MM.1S (cell line): ENCODE measurements around the gene ASIC2.
"Not testable (repeated sequence)": the region's sequence is repeated elsewhere in the genome, so short reads cannot be mapped to it uniquely, and the experiment has no call there.

ENCODE experiments used
- DNase-seq: peaks from one replicate; pipeline ENCODE4 v3.0.0-alpha.2; 2015
- H2AFZ ChIP-seq: fragments of 300-600 bp; sonication (generic); 2 replicates; pipeline ENCODE4 v1.6.0; 2016; ENCODE audit warnings: antibody characterized with exemption, low read length
- H3F3A ChIP-seq: fragments of 300-600 bp; sonication (generic); 2 replicates; pipeline ENCODE4 v1.6.1; 2016; ENCODE audit warnings: mild to moderate bottlenecking, antibody characterized with exemption, low read length, moderate library complexity, mixed read lengths; ENCODE audit not compliant: insufficient read depth
- H3K27ac ChIP-seq: fragments of 300-600 bp; sonication (generic); 2 replicates; pipeline ENCODE4 v1.5.1; 2016; ENCODE audit warnings: mild to moderate bottlenecking, low read length
- H3K27me3 ChIP-seq: fragments of 300-600 bp; sonication (generic); replicated peaks from 2 replicates; pipeline ENCODE4 v1.6.0; 2016; ENCODE audit warnings: low read length; ENCODE audit not compliant: insufficient read depth
- H3K36me3 ChIP-seq: fragments of 300-600 bp; sonication (generic); replicated peaks from 2 replicates; pipeline ENCODE4 v1.6.1; 2016; ENCODE audit warnings: mild to moderate bottlenecking, low read length, mixed read lengths; ENCODE audit not compliant: insufficient read depth
- H3K4me1 ChIP-seq: fragments of 300-600 bp; sonication (generic); 2 replicates; pipeline ENCODE4 v1.6.1; 2016; ENCODE audit warnings: low read length, mixed read lengths
- H3K4me2 ChIP-seq: fragments of 300-600 bp; sonication (generic); 2 replicates; pipeline ENCODE4 v1.6.0; 2016; ENCODE audit warnings: low read depth, low read length
- H3K4me3 ChIP-seq: fragments of 300-600 bp; sonication (generic); 2 replicates; pipeline ENCODE4 v1.5.1; 2016; ENCODE audit warnings: low read length, mixed read lengths
- H3K79me2 ChIP-seq: fragments of 300-600 bp; sonication (generic); 2 replicates; pipeline ENCODE4 v1.6.1; 2016; ENCODE audit warnings: mixed run types, low read length, mixed read lengths
- H3K9ac ChIP-seq: fragments of 300-600 bp; sonication (generic); 2 replicates; pipeline ENCODE4 v1.6.1; 2016; ENCODE audit warnings: low read length, mixed read lengths
- H3K9me2 ChIP-seq: fragments of 300-600 bp; sonication (generic); replicated peaks from 2 replicates; pipeline ENCODE4 v1.6.1; 2016; ENCODE audit warnings: mild to moderate bottlenecking, low read length, mixed read lengths; ENCODE audit not compliant: insufficient read depth
- H3K9me3 ChIP-seq: fragments of 300-600 bp; sonication (generic); replicated peaks from 2 replicates; pipeline ENCODE4 v1.6.1; 2016; ENCODE audit warnings: mild to moderate bottlenecking, low read length, mixed read lengths; ENCODE audit not compliant: insufficient read depth
- H4K20me1 ChIP-seq: fragments of 300-600 bp; sonication (generic); 2 replicates; pipeline ENCODE4 v1.6.1; 2016; ENCODE audit warnings: mild to moderate bottlenecking, low read length, moderate library complexity, mixed read lengths; ENCODE audit not compliant: insufficient read depth
- EZH2 ChIP-seq: fragments of 300-600 bp; sonication (generic); optimal IDR thresholded peaks from 2 replicates; pipeline ENCODE3; 2017; ENCODE audit warnings: low read depth, mild to moderate bottlenecking, antibody characterized with exemption, low read length, mixed read lengths
- EZH2phosphoT487 ChIP-seq: fragments of 300-600 bp; sonication (generic); IDR thresholded peaks from 2 replicates; pipeline ENCODE4 v1.6.1; 2018; ENCODE audit warnings: antibody characterized with exemption, low read length
- TF ChIP-seq, protein P1 (sequence below): fragments of 300-600 bp; sonication (generic); IDR thresholded peaks from 2 replicates; pipeline ENCODE4 v1.5.1; 2016; ENCODE audit warnings: antibody characterized with exemption, low read length, mixed read lengths

The ASIC2 gene

DNA sequence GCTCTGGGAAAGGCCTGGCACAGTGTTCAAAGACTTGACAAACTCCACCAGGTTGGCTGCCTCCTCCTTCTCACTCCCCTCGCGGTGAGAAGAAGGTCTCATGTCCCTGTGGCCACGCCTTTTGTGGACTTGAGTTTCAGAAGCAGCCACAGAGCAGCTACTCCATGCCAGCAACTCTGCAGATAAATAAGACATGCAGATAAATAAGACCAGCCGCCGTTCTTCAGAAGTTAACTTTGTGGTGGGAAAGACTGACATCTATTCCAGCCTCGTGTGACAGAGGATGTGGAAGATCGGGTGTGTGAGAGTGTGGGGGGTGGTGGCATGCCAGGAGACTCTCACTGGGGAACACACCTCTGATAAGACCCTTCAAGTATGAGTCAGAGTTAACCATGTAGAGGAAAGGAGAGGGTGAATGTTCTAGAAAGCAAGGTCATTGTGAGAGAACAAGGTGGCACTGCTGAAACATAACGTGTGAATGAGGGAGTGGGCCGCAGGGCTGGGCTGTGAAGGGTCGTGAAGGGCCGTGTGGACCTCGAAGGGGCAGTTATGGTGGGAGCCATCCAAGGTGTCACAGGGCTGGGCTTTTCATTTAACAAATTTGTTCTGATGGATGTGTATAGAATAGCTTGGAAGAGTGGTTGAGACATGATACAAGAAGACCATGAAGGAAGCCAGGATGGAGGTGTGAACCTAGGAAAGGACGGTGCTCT is 300.6 kb downstream of the ASIC2 start:
- no peaks in the 10 kb centered on the region for H4K20me1 ChIP-seq
- H2AFZ ChIP-seq: no peak overlapping the region
- no peaks in the 10 kb centered on the region for H3K79me2 ChIP-seq
- H3K4me1 ChIP-seq: peaks cover 38% of the 10 kb centered on the region
- H3K9ac ChIP-seq: no peak overlapping the region
- no peaks in the 10 kb centered on the region for H3K9me2 ChIP-seq
- H3K27ac ChIP-seq: no peak overlapping the region
- no peak overlapping the region for H3K4me3 ChIP-seq
- H3K9me3 ChIP-seq: no peaks in the 10 kb centered on the region
- no peak overlapping the region for H3K4me2 ChIP-seq
- no peak for TF ChIP-seq EZH2phosphoT487
- H3F3A ChIP-seq: peaks cover 19% of the 10 kb centered on the region
- H3K36me3 ChIP-seq: no peaks in the 10 kb centered on the region
- H3K27me3 ChIP-seq: no peaks in the 10 kb centered on the region
- DNase-seq: peak; percentile 31

DNA sequence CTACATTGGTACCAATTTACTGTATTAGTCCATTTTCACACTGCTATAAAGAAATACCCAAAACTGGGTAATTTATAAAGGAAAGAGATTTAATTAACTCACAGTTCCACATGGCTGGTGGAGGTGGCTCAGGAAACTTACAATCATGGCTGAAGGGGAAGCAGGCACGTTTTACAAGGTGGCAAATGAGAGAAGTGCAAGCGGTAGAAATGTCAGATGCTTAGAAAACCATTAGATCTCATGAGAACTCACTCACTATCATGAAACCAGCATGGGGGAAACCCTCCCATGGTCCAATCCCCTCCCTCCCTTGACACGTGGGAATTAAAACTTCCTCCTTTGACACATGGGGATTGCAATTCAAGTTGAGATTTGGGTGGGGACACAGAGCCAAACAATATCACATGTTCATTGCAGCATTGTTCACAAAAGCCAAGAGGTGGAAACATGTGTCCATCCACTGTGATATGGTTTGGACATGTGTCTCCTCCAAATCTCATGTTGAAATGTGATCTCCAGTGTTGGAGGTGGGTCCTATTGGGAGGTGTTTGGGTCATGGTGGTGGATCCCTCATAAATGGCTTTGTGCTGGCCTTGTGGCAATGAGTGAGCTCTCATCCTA is 304.5 kb downstream of the ASIC2 start:
- DNase-seq: no peak
- H3K36me3 ChIP-seq: no peaks in the 10 kb centered on the region
- H3K9ac ChIP-seq: no peak overlapping the region
- no peaks in the 10 kb centered on the region for H4K20me1 ChIP-seq
- H3K9me3 ChIP-seq: no peaks in the 10 kb centered on the region
- no peak overlapping the region for H3K4me2 ChIP-seq
- H3F3A ChIP-seq: peaks cover 18% of the 10 kb centered on the region
- H3K4me3 ChIP-seq: no peak overlapping the region
- H3K27me3 ChIP-seq: no peaks in the 10 kb centered on the region
- H3K27ac ChIP-seq: no peak overlapping the region; the same call in 1 of the 2 replicates
- no peaks in the 10 kb centered on the region for H3K9me2 ChIP-seq
- H3K4me1 ChIP-seq: peaks cover 38% of the 10 kb centered on the region
- no peaks in the 10 kb centered on the region for H3K79me2 ChIP-seq
- TF ChIP-seq EZH2phosphoT487 (no peak), EZH2 (no peak)
- TF ChIP-seq, protein P1, sequence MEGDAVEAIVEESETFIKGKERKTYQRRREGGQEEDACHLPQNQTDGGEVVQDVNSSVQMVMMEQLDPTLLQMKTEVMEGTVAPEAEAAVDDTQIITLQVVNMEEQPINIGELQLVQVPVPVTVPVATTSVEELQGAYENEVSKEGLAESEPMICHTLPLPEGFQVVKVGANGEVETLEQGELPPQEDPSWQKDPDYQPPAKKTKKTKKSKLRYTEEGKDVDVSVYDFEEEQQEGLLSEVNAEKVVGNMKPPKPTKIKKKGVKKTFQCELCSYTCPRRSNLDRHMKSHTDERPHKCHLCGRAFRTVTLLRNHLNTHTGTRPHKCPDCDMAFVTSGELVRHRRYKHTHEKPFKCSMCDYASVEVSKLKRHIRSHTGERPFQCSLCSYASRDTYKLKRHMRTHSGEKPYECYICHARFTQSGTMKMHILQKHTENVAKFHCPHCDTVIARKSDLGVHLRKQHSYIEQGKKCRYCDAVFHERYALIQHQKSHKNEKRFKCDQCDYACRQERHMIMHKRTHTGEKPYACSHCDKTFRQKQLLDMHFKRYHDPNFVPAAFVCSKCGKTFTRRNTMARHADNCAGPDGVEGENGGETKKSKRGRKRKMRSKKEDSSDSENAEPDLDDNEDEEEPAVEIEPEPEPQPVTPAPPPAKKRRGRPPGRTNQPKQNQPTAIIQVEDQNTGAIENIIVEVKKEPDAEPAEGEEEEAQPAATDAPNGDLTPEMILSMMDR: no peak
- no peak overlapping the region for H2AFZ ChIP-seq

DNA sequence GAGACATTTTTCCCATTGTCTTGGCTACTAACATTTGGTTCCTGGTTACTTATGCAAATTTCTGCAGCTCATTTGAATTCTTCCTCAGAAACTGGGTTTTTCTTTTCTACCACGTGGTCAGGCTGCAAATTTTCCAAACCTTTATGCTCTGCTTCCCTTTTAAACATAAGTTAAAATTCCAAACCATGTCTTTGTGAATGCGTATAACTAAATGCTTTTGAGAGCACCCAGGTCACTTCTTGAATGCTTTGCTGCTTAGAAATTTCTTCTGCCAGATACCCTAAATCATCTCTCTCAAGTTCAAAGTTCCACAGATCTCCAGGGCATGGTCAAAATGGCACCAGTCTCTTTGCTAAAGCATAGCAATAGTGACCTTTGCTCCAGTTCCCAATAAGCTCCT is 305.2 kb downstream of the ASIC2 start:
- not testable (repeated sequence) for H3K27me3 ChIP-seq, H3K9me3 ChIP-seq, DNase-seq, H3K79me2 ChIP-seq, H3K9ac ChIP-seq, H3K9me2 ChIP-seq, H4K20me1 ChIP-seq, H3K4me3 ChIP-seq, H2AFZ ChIP-seq, H3K36me3 ChIP-seq
- peaks cover 31% of the 10 kb centered on the region for H3K4me1 ChIP-seq
- H3K4me2 ChIP-seq: peak overlapping the region; percentile 13; the same call in 1 of the 2 replicates
- H3K27ac ChIP-seq: peak overlapping the region; percentile 84; the same call in 1 of the 2 replicates
- H3F3A ChIP-seq: peaks cover 15% of the 10 kb centered on the region

DNA sequence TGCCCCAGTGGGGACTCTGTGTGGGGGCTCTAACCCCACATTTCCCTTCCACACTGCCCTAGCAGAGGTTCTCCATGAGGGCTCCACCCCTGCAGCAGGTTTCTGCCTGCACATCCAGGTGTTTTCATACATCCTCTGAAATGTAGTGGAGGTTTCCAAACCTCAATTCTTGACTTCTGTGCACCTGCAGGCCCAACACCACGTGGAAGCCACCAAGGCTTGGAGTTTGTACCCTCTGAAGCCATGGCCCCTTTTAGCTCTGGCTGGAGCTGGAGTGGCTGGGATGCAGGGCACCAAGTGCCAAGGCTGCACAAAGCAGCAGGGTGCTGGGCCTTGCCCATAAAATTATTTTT is 305.7 kb downstream of the ASIC2 start:
- H3K27me3 ChIP-seq, H4K20me1 ChIP-seq, H3K4me3 ChIP-seq, H3K9me2 ChIP-seq, H3K79me2 ChIP-seq, H3K36me3 ChIP-seq, H3K9me3 ChIP-seq, H2AFZ ChIP-seq, H3K9ac ChIP-seq: not testable (repeated sequence)
- DNase-seq: peak; percentile 52
- Histone ChIP-seq H3F3A (peaks cover 15% of the 10 kb centered on the region), H3K4me1 (peaks cover 26% of the 10 kb centered on the region), H3K4me2 (peak overlapping the region; percentile 13; the same call in 1 of the 2 replicates), H3K27ac (peak overlapping the region; percentile 84; the same call in 1 of the 2 replicates)
